ENCODE results near the gene SMURF2.
"Not testable (repeated sequence)": the region's sequence is repeated elsewhere in the genome, so short reads cannot be mapped to it uniquely, and the experiment has no call there.

GRCh38 chr17:64663836-64664235 is 1.7 kb upstream of the SMURF2 start:
- not testable (repeated sequence) for TF ChIP-seq POLR2AphosphoS5 (IDR thresholded peaks at IDR 0.05; ENCODE audit: low read depth, low read length); CTCF (IDR thresholded peaks at IDR 0.05); EZH2phosphoT487 (IDR thresholded peaks at IDR 0.05; ENCODE audit: borderline replicate concordance, low read depth); ZBTB33 (IDR thresholded peaks at IDR 0.05; ENCODE audit: borderline replicate concordance, low read depth); RAD21 (IDR thresholded peaks at IDR 0.05; ENCODE audit: low read length); CHD2 (IDR thresholded peaks at IDR 0.05; ENCODE audit: low read length, partially characterized antibody); JUND (IDR thresholded peaks at IDR 0.05); MAX (IDR thresholded peaks at IDR 0.05; ENCODE audit: low read depth); ELF1 (IDR thresholded peaks at IDR 0.05); TAF1 (IDR thresholded peaks at IDR 0.05; ENCODE audit: borderline replicate concordance, low read depth, low read length)
